NT2/D1 (cell line): ENCODE data around the gene RHBDL1.

Experiments
- DNase-seq: peaks from one replicate; pipeline ENCODE4 v3.0.0-alpha.2; 2011; ENCODE audit warnings: low read depth, low spot score
- H3K27me3 ChIP-seq: 2 replicates; pipeline ENCODE4 v1.6.0; 2011; ENCODE audit warnings: mild to moderate bottlenecking; ENCODE audit not compliant: insufficient read length, insufficient read depth
- H3K36me3 ChIP-seq: 2 replicates; pipeline ENCODE4 v1.6.1; 2011; ENCODE audit warnings: mild to moderate bottlenecking, low read length, mixed read lengths; ENCODE audit not compliant: insufficient read depth, insufficient read length
- H3K4me1 ChIP-seq: 2 replicates; pipeline ENCODE4 v1.5.1; 2011; ENCODE audit not compliant: insufficient read depth, insufficient read length
- H3K4me3 ChIP-seq: 2 replicates; pipeline ENCODE4 v1.5.1; 2011; ENCODE audit warnings: low read depth; ENCODE audit not compliant: insufficient read length
- H3K9ac ChIP-seq: 2 replicates; pipeline ENCODE4 v1.6.0; 2011; ENCODE audit warnings: low read depth; ENCODE audit not compliant: insufficient read length
- H3K9me3 ChIP-seq: 2 replicates; pipeline ENCODE4 v1.5.1; 2011; ENCODE audit warnings: mild to moderate bottlenecking, low read length; ENCODE audit not compliant: insufficient read depth
- SUZ12 ChIP-seq: IDR thresholded peaks from 2 replicates; pipeline ENCODE4 v1.6.1; 2011; ENCODE audit not compliant: insufficient read length, insufficient read depth; ENCODE audit errors: extremely low read depth
- YY1 ChIP-seq: IDR thresholded peaks from 2 replicates; pipeline ENCODE4 v1.6.1; 2011; ENCODE audit not compliant: insufficient read length, insufficient read depth
- ZNF274 ChIP-seq: IDR thresholded peaks from 2 replicates; pipeline ENCODE4 v1.6.1; 2011; ENCODE audit warnings: mild to moderate bottlenecking, low read depth, low read length

The RHBDL1 gene

GRCh38 chr16:634051-634670 lies 41.3 kb upstream of the RHBDL1 start:
- Histone ChIP-seq H3K4me3 (no peak overlapping the region), H3K36me3 (peaks cover 30% of the 10 kb centered on the region), H3K27me3 (no peaks in the 10 kb centered on the region), H3K4me1 (peaks cover 44% of the 10 kb centered on the region), H3K9me3 (no peaks in the 10 kb centered on the region), H3K9ac (no peak overlapping the region)
- no peak for TF ChIP-seq ZNF274
- no peak for DNase-seq

- Histone ChIP-seq H3K27me3 (no peaks in the 10 kb centered on the region), H3K4me3 (peak overlapping the region; percentile 95)
Observed at GRCh38 chr16:634996-635395, 40.5 kb upstream of the RHBDL1 start.

GRCh38 chr16:635573-636205 lies 39.8 kb upstream of the RHBDL1 start:
- H3K27me3 ChIP-seq: no peaks in the 10 kb centered on the region
- H3K4me3 ChIP-seq: peak overlapping the region; percentile 95
- DNase-seq: no peak
- H3K4me1 ChIP-seq: peaks cover 34% of the 10 kb centered on the region
- H3K36me3 ChIP-seq: peaks cover 30% of the 10 kb centered on the region
- TF ChIP-seq YY1: no peak
- TF ChIP-seq ZNF274: no peak
- TF ChIP-seq SUZ12: no peak
- H3K9ac ChIP-seq: peak overlapping the region; percentile 99
- H3K9me3 ChIP-seq: no peaks in the 10 kb centered on the region

More at GRCh38 chr16:634996-635395, 40.5 kb upstream of the RHBDL1 start:
- Histone ChIP-seq H3K9me3 (no peaks in the 10 kb centered on the region), H3K9ac (peak overlapping the region; percentile 99), H3K4me1 (peaks cover 37% of the 10 kb centered on the region), H3K36me3 (peaks cover 30% of the 10 kb centered on the region)
- TF ChIP-seq SUZ12 (no peak), ZNF274 (no peak), YY1 (no peak)
- DNase-seq: no peak

- Histone ChIP-seq H3K27me3 (no peaks in the 10 kb centered on the region), H3K9me3 (no peaks in the 10 kb centered on the region), H3K4me3 (peak within 1 kb of the TSS; percentile 95), H3K9ac (peak within 1 kb of the TSS; percentile 99), H3K4me1 (peaks cover 28% of the 10 kb centered on the region), H3K36me3 (peaks cover 30% of the 10 kb centered on the region)
- peak; percentile 89 for DNase-seq
- TF ChIP-seq YY1: no peak
- TF ChIP-seq ZNF274: no peak
Observed at GRCh38 chr16:636206-637080, 39.0 kb upstream of the RHBDL1 start, which contains the start of gene METTL26. Gene METTL26, minus strand, starts transcription at chr16:636305. Its CDS starts 15 bp downstream, at chr16:636290.

- Histone ChIP-seq H3K4me3 (peak overlapping the region; percentile 95), H3K4me1 (peaks cover 28% of the 10 kb centered on the region), H3K9me3 (no peaks in the 10 kb centered on the region), H3K9ac (peak overlapping the region; percentile 82), H3K36me3 (peaks cover 26% of the 10 kb centered on the region), H3K27me3 (peaks cover under 1% of the 10 kb centered on the region)
- TF ChIP-seq YY1 (no peak), SUZ12 (no peak), ZNF274 (no peak)
- DNase-seq: no peak
Observed at GRCh38 chr16:637081-638018, 38.1 kb upstream of the RHBDL1 start.

GRCh38 chr16:638034-638543 lies 37.4 kb upstream of the RHBDL1 start:
- DNase-seq: no peak
- peaks cover 27% of the 10 kb centered on the region for H3K4me1 ChIP-seq
- peaks cover 18% of the 10 kb centered on the region for H3K36me3 ChIP-seq
- no peaks in the 10 kb centered on the region for H3K9me3 ChIP-seq
- no peak for TF ChIP-seq ZNF274
- TF ChIP-seq SUZ12: no peak
- TF ChIP-seq YY1: no peak
- H3K4me3 ChIP-seq: no peak overlapping the region
- peak overlapping the region; percentile 82 for H3K9ac ChIP-seq
- peaks cover 8% of the 10 kb centered on the region for H3K27me3 ChIP-seq
